Stimulated activated CD4-positive, alpha-beta T cell treated with anti-CD3 and anti-CD28 coated beads, Interleukin-4, amount 100 ng/mL, for 4 hours (primary cell): ENCODE results near the gene CTCF.

ENCODE experiments used
- DNase-seq, 2 experiments: peaks; one replicate each; pipeline ENCODE4 v3.0.0-alpha.2; 2020

The CTCF gene

GRCh38 chr16:67666559-67667452 is 104.5 kb downstream of the CTCF start, which contains the start of the genes C16orf86 and ENKD1:
Gene C16orf86 (plus strand): TSS chr16:67666814. CDS start chr16:67666971, 157 bp downstream.
Gene ENKD1 (minus strand): TSS chr16:67666750. CDS start chr16:67666442, 308 bp downstream.
- peak; percentile 78 to 79 for DNase-seq

GRCh38 chr16:67667453-67667816 is 105.1 kb downstream of the CTCF start:
- no peak for DNase-seq

- DNase-seq, result peak; percentile 67 to 79
These were observed 105.6 kb downstream of the CTCF start for GRCh38 chr16:67667817-67668494.

GRCh38 chr16:67668495-67669157 is 106.3 kb downstream of the CTCF start:
- no peak for DNase-seq

GRCh38 chr16:67669499-67670101 is 107.3 kb downstream of the CTCF start:
- no peak for DNase-seq

GRCh38 chr16:67672306-67672705 is 110.0 kb downstream of the CTCF start:
- no peak for DNase-seq

GRCh38 chr16:67672739-67673662 is 110.7 kb downstream of the CTCF start:
- DNase-seq, result peak in 1 of 2 experiments; percentile 40

GRCh38 chr16:67673712-67674580 is 111.6 kb downstream of the CTCF start:
- no peak for DNase-seq

- DNase-seq, result no peak
These were observed 112.7 kb downstream of the CTCF start for GRCh38 chr16:67674851-67675578.

GRCh38 chr16:67675579-67675935 is 113.2 kb downstream of the CTCF start:
- DNase-seq, result no peak

- no peak for DNase-seq
These were observed 113.7 kb downstream of the CTCF start for GRCh38 chr16:67675999-67676398.

GRCh38 chr16:67676516-67676915 is 114.2 kb downstream of the CTCF start:
- no peak for DNase-seq

GRCh38 chr16:67676939-67677338 is 114.6 kb downstream of the CTCF start:
- no peak for DNase-seq

GRCh38 chr16:67677712-67678111 is 115.4 kb downstream of the CTCF start:
- DNase-seq, result no peak

- no peak for DNase-seq
These were observed 116.2 kb downstream of the CTCF start for GRCh38 chr16:67678354-67679023.

GRCh38 chr16:67679935-67680897 is 117.9 kb downstream of the CTCF start:
- no peak for DNase-seq

GRCh38 chr16:67683767-67684166 is 121.4 kb downstream of the CTCF start:
- DNase-seq, result no peak

- no peak for DNase-seq
These were observed 123.2 kb downstream of the CTCF start for GRCh38 chr16:67685388-67686112.
